Measurements from ENCODE around the gene NF2. TPM values are rescaled to one million over a fixed set of nuclear protein-coding genes. Genes with fewer than 3 reads are reported as not detected.

The NF2 gene
- polyA plus RNA-seq, 3 donors, result 7.7 to 15.5 (median 8.4) TPM

- no peaks in the 10 kb centered on the region for H3K36me3 ChIP-seq (replicated peaks in 1 of 2; ENCODE audit: control insufficient read depth in 1 of 2, insufficient read depth in 2 of 2, low read length in 2 of 2)
- peak overlapping the region in 1 of 2 donors; percentile 63 for H3K4me3 Mint-ChIP-seq
- H3K4me3 ChIP-seq (replicated peaks in 1 of 3; ENCODE audit: low read depth in 2 of 3, low read length in 3 of 3), result peak overlapping the region in 1 of 3 experiments; percentile 15
- H3K9me3 ChIP-seq (replicated peaks in 1 of 2; ENCODE audit: control insufficient read depth in 1 of 2, insufficient read depth in 1 of 2, low read length in 2 of 2), result no peaks in the 10 kb centered on the region
- peak overlapping the region; percentile 22 to 90 (median 82) for H3K27ac Mint-ChIP-seq
- peak overlapping the region; percentile 11 for H3K4me2 ChIP-seq (replicated peaks; ENCODE audit: extremely low read depth, low read length, poor library complexity, severe bottlenecking)
- no peak overlapping the region for H2AFZ ChIP-seq (ENCODE audit: insufficient read depth, low read depth, low read length, poor library complexity, severe bottlenecking)
- no peaks in the 10 kb centered on the region for H3K9me3 Mint-ChIP-seq
- WGBS (ENCODE audit: insufficient coverage), result 91% methylated on average over 6 of the region's 6 CpGs
- no peak for DNase-seq
- no peak overlapping the region for H3K9ac ChIP-seq (ENCODE audit: insufficient read depth, low read length, poor library complexity, severe bottlenecking)
- H4K20me1 ChIP-seq (ENCODE audit: insufficient read depth, low read length), result peaks cover 94% of the 10 kb centered on the region
- intact Hi-C loops (cut with micrococcal nuclease), result loop anchor here in 1 of 2 donors (10.0 kb wide), 1 partner anchor 462 kb away; the partner anchor contains the start of gene HORMAD2
- peaks cover 51% of the 10 kb centered on the region for H3K4me1 Mint-ChIP-seq
- peaks cover 32 to 37% of the 10 kb centered on the region in 2 donors for H3K4me1 ChIP-seq (ENCODE audit: control insufficient read depth in 1 of 2, insufficient read depth in 2 of 2, low read length in 2 of 2)
- TF ChIP-seq, protein P1, sequence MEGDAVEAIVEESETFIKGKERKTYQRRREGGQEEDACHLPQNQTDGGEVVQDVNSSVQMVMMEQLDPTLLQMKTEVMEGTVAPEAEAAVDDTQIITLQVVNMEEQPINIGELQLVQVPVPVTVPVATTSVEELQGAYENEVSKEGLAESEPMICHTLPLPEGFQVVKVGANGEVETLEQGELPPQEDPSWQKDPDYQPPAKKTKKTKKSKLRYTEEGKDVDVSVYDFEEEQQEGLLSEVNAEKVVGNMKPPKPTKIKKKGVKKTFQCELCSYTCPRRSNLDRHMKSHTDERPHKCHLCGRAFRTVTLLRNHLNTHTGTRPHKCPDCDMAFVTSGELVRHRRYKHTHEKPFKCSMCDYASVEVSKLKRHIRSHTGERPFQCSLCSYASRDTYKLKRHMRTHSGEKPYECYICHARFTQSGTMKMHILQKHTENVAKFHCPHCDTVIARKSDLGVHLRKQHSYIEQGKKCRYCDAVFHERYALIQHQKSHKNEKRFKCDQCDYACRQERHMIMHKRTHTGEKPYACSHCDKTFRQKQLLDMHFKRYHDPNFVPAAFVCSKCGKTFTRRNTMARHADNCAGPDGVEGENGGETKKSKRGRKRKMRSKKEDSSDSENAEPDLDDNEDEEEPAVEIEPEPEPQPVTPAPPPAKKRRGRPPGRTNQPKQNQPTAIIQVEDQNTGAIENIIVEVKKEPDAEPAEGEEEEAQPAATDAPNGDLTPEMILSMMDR (IDR thresholded peaks at IDR 0.05), result no peak
- no peaks in the 10 kb centered on the region for H3K27me3 Mint-ChIP-seq (ENCODE audit: low read depth in 3 of 3)
- peaks cover 0 to under 1% of the 10 kb centered on the region in 2 donors for H3K36me3 Mint-ChIP-seq
- H3K27ac ChIP-seq (ENCODE audit: low read depth in 1 of 2, low read length in 2 of 2), result peak overlapping the region in 1 of 2 donors; percentile 73
- peaks cover 77% of the 10 kb centered on the region for H3K79me2 ChIP-seq (ENCODE audit: insufficient read depth, low read length)
- no peaks in the 10 kb centered on the region for H3K27me3 ChIP-seq (ENCODE audit: control insufficient read depth in 2 of 2, insufficient read depth in 2 of 2, low read length in 2 of 2)
These were observed 19.6 kb downstream of the NF2 start for GRCh38 chr22:29623059-29623458.

DNA sequence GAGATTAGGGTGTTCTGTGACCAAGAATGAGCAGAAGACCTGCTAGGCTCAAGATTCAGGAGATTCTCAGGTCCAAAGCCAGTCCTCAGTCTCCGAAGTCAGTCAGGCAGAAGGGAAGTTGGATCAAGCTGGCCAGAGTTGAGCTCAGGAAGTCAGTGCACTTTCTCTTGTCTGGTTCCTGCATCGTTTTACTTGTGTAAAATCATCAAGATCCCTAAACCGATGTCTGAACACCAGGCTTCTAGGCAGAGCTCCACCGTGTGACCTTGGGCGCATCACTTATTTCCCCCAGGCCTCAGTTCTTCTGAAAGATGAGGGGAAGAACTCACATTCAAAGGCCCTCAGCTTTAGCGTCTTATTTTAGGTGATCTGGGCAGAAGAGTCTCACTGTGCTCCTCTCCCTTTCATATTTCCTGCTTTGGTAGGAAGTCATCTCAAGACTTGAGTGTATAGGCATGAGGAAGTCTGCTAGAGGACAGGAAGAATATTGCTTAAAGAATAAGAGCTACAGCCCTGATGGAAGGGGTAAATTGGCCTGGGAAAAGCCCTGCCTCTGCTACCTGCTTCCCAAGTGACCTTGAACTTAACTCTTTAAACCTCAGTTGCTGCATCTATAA is 20.2 kb downstream of the NF2 start:
- peak overlapping the region; percentile 63 to 73 for H3K27ac ChIP-seq (ENCODE audit: low read depth in 1 of 2, low read length in 2 of 2)
- peaks cover 32 to 37% of the 10 kb centered on the region in 2 donors for H3K4me1 ChIP-seq (ENCODE audit: control insufficient read depth in 1 of 2, insufficient read depth in 2 of 2, low read length in 2 of 2)
- peak overlapping the region; percentile 64 to 90 (median 82) for H3K27ac Mint-ChIP-seq
- H3K9me3 Mint-ChIP-seq, result no peaks in the 10 kb centered on the region
- peak overlapping the region; percentile 11 for H3K4me2 ChIP-seq (replicated peaks; ENCODE audit: extremely low read depth, low read length, poor library complexity, severe bottlenecking)
- 10% methylated on average over 1 of the region's 6 CpGs for WGBS (ENCODE audit: insufficient coverage)
- H3K4me1 Mint-ChIP-seq, result peaks cover 50% of the 10 kb centered on the region
- H3K79me2 ChIP-seq (ENCODE audit: insufficient read depth, low read length), result peaks cover 74% of the 10 kb centered on the region
- H4K20me1 ChIP-seq (ENCODE audit: insufficient read depth, low read length), result peaks cover 94% of the 10 kb centered on the region
- no peaks in the 10 kb centered on the region for H3K9me3 ChIP-seq (replicated peaks in 1 of 2; ENCODE audit: control insufficient read depth in 1 of 2, insufficient read depth in 1 of 2, low read length in 2 of 2)
- no peak overlapping the region for H3K9ac ChIP-seq (ENCODE audit: insufficient read depth, low read length, poor library complexity, severe bottlenecking)
- peak in 1 of 3 donors; percentile 27 for DNase-seq
- TF ChIP-seq, protein P1 (IDR thresholded peaks at IDR 0.05), result no peak
- peak overlapping the region in 1 of 3 experiments; percentile 15 for H3K4me3 ChIP-seq (replicated peaks in 1 of 3; ENCODE audit: low read depth in 2 of 3, low read length in 3 of 3)
- peak overlapping the region; percentile 51 for H2AFZ ChIP-seq (ENCODE audit: insufficient read depth, low read depth, low read length, poor library complexity, severe bottlenecking)
- no peaks in the 10 kb centered on the region for H3K27me3 ChIP-seq (ENCODE audit: control insufficient read depth in 2 of 2, insufficient read depth in 2 of 2, low read length in 2 of 2)
- H3K4me3 Mint-ChIP-seq, result peak overlapping the region; percentile 49 to 63
- H3K36me3 Mint-ChIP-seq, result peaks cover 0 to 4% of the 10 kb centered on the region in 2 donors
- H3K27me3 Mint-ChIP-seq (ENCODE audit: low read depth in 3 of 3), result no peaks in the 10 kb centered on the region
- H3K36me3 ChIP-seq (replicated peaks in 1 of 2; ENCODE audit: control insufficient read depth in 1 of 2, insufficient read depth in 2 of 2, low read length in 2 of 2), result no peaks in the 10 kb centered on the region
- intact Hi-C loops (cut with micrococcal nuclease), result loop anchor here in 1 of 2 donors (10.0 kb wide), 1 partner anchor 461 kb away; the partner anchor contains the start of gene HORMAD2
